RPMI7951 (cell line): Measurements from ENCODE around the gene LTBP2. TPM values are rescaled to one million over a fixed set of nuclear protein-coding genes. Genes with fewer than 3 reads are reported as not detected.

Source experiments
- total RNA-seq: library from RNA; depleted of rRNA; stranded (reverse); fragments of >200 nt; shearing (Covaris generic); gene quantifications from 2 replicates; pipeline ENCODE4 v1.2.3, GENCODE V29; 2014; rRNA removed

The LTBP2 gene
- total RNA-seq, 1 experiment from 2014 or later = 22.8 TPM

Other genes starting within 250 kb of the LTBP2 start
- not detected in 2 replicates for gene SYNDIG1L, start 186.0 kb downstream of the LTBP2 start, total RNA-seq
- gene NPC2, start 118.9 kb downstream of the LTBP2 start, total RNA-seq = 358 and 402 TPM in 2 replicates
- 32.4 and 36.1 TPM in 2 replicates for gene ISCA2, start 118.5 kb downstream of the LTBP2 start, total RNA-seq
- gene AREL1, start 100.8 kb upstream of the LTBP2 start, total RNA-seq = 17.4 and 24.0 TPM in 2 replicates
- gene FCF1, start 100.9 kb upstream of the LTBP2 start, total RNA-seq = 28.5 and 29.9 TPM in 2 replicates
- 15.7 and 17.1 TPM in 2 replicates for gene YLPM1, start 151.1 kb upstream of the LTBP2 start, total RNA-seq